ENCODE data around the gene HLA-G.

DNA sequence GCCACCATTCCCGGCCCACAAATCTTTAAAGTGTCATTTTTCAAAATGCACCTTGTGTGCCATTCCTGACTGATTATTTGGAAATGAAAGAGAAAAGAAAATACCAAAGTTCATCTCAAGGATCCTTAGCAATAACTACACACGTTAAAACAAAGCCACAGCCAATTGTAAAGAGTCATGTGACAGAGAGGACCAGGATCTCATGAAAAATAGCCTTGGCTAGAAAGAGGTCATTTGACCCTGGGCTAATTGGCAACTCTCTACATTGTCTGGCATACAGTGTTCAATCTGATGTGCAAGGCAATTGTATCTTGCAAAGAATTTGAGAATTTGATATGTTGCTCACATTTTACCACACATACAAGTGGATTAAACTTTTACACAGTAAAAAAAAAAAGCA, 31.6 kb upstream of the HLA-G start:
- TF ChIP-seq, protein P1, sequence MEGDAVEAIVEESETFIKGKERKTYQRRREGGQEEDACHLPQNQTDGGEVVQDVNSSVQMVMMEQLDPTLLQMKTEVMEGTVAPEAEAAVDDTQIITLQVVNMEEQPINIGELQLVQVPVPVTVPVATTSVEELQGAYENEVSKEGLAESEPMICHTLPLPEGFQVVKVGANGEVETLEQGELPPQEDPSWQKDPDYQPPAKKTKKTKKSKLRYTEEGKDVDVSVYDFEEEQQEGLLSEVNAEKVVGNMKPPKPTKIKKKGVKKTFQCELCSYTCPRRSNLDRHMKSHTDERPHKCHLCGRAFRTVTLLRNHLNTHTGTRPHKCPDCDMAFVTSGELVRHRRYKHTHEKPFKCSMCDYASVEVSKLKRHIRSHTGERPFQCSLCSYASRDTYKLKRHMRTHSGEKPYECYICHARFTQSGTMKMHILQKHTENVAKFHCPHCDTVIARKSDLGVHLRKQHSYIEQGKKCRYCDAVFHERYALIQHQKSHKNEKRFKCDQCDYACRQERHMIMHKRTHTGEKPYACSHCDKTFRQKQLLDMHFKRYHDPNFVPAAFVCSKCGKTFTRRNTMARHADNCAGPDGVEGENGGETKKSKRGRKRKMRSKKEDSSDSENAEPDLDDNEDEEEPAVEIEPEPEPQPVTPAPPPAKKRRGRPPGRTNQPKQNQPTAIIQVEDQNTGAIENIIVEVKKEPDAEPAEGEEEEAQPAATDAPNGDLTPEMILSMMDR (IDR thresholded peaks at IDR 0.05), result no peak
- no peak for TF ChIP-seq EZH2 (IDR thresholded peaks at IDR 0.05)

All from neural progenitor cell (in vitro differentiated cells).